Testis (tissue), 3 donors: Measurements from ENCODE around the gene IRF2BP1. TPM values are rescaled to one million over a fixed set of nuclear protein-coding genes. Genes with fewer than 3 reads are reported as not detected.

ENCODE experiments used
- DNase-seq: peaks from one replicate; pipeline ENCODE4 v3.0.0-alpha.2; 2019
- H3K27ac ChIP-seq, 2 donors: fragments of 200-600 bp; sonication (generic); one replicate each; pipeline ENCODE4 v1.5.1; 2019
- H3K27me3 ChIP-seq: fragments of 200-600 bp; sonication (generic); one replicate; pipeline ENCODE4 v1.5.1; 2019
- H3K36me3 ChIP-seq: fragments of 200-600 bp; sonication (generic); one replicate; pipeline ENCODE4 v1.5.1; 2017; ENCODE audit warnings: low read depth; ENCODE audit errors: missing control alignments
- H3K4me1 ChIP-seq: fragments of 200-600 bp; sonication (generic); one replicate; pipeline ENCODE4 v1.5.1; 2019
- H3K4me3 ChIP-seq, 2 donors: fragments of 200-600 bp; sonication (generic); one replicate each; pipeline ENCODE4 v1.5.1; 2017 to 2019
- H3K9me3 ChIP-seq: fragments of 200-600 bp; sonication (generic); one replicate; pipeline ENCODE4 v1.5.1; 2017
- POLR2A ChIP-seq: fragments of 450-650 bp; IDR thresholded peaks from one replicate; pipeline ENCODE4 v1.6.1; 2017; ENCODE audit warnings: antibody characterized with exemption, mild to moderate bottlenecking, moderate library complexity
- WGBS, 2 donors: methylation state at CpG; one replicate each; pipeline ENCODE4 v1.1.5; 2018; 5-methylcytosine and 5-hydroxymethylcytosine counted together
- intact Hi-C: fragments of 100-400 bp; cut with DNase I; formaldehyde crosslinking; loops from one replicate; pipeline ENCODE4 v1.15.1; 2023; ENCODE audit warnings: low total_unique reads
- polyA plus RNA-seq: library from polyadenylated mRNA; stranded (reverse); fragments of 350-450 nt; fragmentation: Illumina TruSeq; extraction: RNeasy Lipid Tissue Mini Kit (QIAGEN cat#74804); gene quantifications from one replicate; pipeline ENCODE4 v1.2.3, GENCODE V29; 2014; ENCODE audit warnings: low read depth, low replicate concordance; ENCODE audit not compliant: insufficient read depth
- total RNA-seq, 2 donors: library from RNA; depleted of rRNA; stranded (reverse); fragments of >200 nt; gene quantifications; one replicate each; pipeline ENCODE4 v1.2.3, GENCODE V29; 2016
- TF ChIP-seq, protein P1 (sequence below), 3 experiments: fragments of 450-650 bp in 2 of 3; fragments of 200-600 bp in 1 of 3; sonication (generic) in 1 of 3; IDR thresholded peaks; one replicate each; pipeline ENCODE4 v1.5.1; 2016 to 2019; ENCODE audit warnings: antibody characterized with exemption in 3 of 3, mild to moderate bottlenecking in 2 of 3, moderate library complexity in 1 of 3

Gene IRF2BP1
- total and polyA plus RNA-seq, 3 donors from 2014 or later, result 13.8 to 48.3 (median 36.0) TPM

DNA sequence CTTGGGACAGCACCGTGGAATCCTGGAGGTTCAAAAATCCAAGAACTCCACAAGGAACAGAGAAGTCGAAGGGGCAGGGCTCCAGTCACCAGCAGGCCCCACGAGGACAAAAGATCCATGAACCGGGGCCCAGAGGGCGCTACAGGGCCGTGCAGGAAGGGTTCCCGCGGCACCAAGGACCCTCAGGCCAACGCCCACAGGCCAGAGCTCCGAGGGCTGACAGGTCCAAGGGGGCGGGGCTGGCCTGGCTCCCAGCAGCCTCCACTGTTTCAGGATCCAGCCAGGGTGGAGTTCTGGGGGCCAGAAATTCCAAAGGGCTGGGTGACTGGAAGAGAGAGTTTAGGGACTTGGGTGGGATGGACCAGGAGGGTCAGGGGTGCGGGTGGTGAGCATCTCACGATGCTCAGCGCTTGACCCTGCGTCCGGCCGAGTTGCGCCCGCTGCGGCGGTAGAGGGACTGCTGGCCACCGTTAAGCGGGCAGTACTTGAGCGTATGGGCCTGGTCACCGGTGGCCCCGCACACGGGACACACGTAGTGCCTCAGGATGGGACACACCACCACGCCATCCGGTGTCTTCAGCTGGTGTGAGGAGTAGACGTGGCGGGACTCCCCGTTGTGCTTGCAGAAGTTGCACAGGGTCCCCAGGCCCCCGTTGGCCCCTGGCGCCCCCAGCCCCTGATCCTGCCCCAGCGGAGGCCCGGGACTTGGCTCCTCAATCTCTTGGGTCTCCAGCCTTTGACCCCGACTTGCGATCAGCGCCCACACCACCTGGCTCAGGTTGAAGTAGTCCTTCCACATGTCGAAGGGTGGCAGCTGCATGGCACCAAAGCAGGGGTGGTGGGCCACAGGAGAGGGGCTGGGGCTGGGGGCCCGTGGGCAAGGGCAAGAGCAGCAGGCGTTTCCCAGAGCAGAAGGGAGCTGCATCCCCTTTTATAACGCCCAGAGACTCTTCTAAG is 28.2 kb upstream of the IRF2BP1 start, which contains the start of gene NANOS2:
NANOS2 (minus strand) TSS at position 905 of the 957 bp plus-strand sequence; CDS start at position 820, 85 bp downstream.
- H3K27ac ChIP-seq, result no peak within 1 kb of the TSS
- intact Hi-C loops, result no loop called here
- peak within 1 kb of the TSS in 1 of 2 donors; percentile 14 for H3K4me3 ChIP-seq
- WGBS, 2 donors, result 42 to 58% methylated on average over 5 to 41 of the region's 44 CpGs
- no peak for DNase-seq
- H3K4me1 ChIP-seq, result no peaks in the 10 kb centered on the region
- H3K9me3 ChIP-seq, result no peaks in the 10 kb centered on the region
- no peaks in the 10 kb centered on the region for H3K36me3 ChIP-seq
- H3K27me3 ChIP-seq, result no peaks in the 10 kb centered on the region
- TF ChIP-seq, protein P1, sequence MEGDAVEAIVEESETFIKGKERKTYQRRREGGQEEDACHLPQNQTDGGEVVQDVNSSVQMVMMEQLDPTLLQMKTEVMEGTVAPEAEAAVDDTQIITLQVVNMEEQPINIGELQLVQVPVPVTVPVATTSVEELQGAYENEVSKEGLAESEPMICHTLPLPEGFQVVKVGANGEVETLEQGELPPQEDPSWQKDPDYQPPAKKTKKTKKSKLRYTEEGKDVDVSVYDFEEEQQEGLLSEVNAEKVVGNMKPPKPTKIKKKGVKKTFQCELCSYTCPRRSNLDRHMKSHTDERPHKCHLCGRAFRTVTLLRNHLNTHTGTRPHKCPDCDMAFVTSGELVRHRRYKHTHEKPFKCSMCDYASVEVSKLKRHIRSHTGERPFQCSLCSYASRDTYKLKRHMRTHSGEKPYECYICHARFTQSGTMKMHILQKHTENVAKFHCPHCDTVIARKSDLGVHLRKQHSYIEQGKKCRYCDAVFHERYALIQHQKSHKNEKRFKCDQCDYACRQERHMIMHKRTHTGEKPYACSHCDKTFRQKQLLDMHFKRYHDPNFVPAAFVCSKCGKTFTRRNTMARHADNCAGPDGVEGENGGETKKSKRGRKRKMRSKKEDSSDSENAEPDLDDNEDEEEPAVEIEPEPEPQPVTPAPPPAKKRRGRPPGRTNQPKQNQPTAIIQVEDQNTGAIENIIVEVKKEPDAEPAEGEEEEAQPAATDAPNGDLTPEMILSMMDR (IDR thresholded peaks at IDR 0.05), result no peak
- no peak for TF ChIP-seq POLR2A

DNA sequence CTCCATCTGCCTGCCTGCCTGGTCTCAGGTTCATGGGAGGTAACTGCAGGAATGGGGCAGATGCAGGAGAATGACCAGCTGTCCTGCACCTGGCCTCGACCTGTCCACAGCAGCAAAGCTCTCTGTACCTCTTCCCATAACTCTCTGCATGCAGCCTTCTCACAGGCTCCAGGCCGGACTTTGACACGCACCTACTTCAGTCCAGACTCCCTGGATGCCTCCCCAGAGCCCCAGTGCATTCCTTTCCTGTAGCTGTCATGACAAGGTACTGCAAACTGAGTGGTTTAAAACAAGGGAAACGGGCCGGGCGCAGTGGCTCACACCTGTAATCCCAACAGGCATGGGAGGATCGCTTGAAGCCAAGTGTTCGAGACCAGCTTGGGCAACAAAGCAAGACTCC is 25.4 kb upstream of the IRF2BP1 start:
- H3K9me3 ChIP-seq, result no peaks in the 10 kb centered on the region
- intact Hi-C loops, result no loop called here
- DNase-seq, result no peak
- H3K4me1 ChIP-seq, result no peaks in the 10 kb centered on the region
- H3K4me3 ChIP-seq, result no peak overlapping the region
- 76 to 77% methylated on average over 8 of the region's 8 CpGs for WGBS, 2 donors
- H3K27ac ChIP-seq, result no peak overlapping the region
- no peaks in the 10 kb centered on the region for H3K36me3 ChIP-seq
- H3K27me3 ChIP-seq, result no peaks in the 10 kb centered on the region
- TF ChIP-seq, protein P1 (IDR thresholded peaks at IDR 0.05), result no peak
- no peak for TF ChIP-seq POLR2A

DNA sequence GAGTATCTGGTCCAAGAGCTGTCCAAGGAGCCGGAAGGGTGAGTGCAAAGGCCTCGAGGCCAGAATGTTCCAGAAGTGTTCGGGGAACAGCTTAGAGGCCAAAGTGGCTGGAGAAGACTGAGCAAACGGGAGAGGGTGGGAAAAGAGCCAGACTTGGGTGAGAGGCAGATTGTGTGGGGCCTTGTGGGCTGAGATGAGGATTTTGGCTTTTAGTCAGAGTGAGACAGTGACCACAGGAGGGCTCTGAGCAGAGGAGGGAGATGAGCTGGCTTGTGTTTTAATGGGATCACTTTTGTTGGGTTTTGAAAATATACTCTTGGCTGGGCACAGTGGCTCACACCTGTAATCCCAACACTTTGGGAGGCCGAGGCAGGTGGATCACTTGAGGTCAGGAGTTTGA is 23.0 kb upstream of the IRF2BP1 start:
- no peak overlapping the region for H3K27ac ChIP-seq
- H3K27me3 ChIP-seq, result no peaks in the 10 kb centered on the region
- no peaks in the 10 kb centered on the region for H3K9me3 ChIP-seq
- TF ChIP-seq, protein P1 (IDR thresholded peaks at IDR 0.05), result no peak
- TF ChIP-seq POLR2A, result no peak
- no peak for DNase-seq
- WGBS, 2 donors, result 68 to 73% methylated on average over 5 of the region's 5 CpGs
- H3K4me3 ChIP-seq, result no peak overlapping the region
- intact Hi-C loops, result no loop called here
- H3K36me3 ChIP-seq, result no peaks in the 10 kb centered on the region
- no peaks in the 10 kb centered on the region for H3K4me1 ChIP-seq

DNA sequence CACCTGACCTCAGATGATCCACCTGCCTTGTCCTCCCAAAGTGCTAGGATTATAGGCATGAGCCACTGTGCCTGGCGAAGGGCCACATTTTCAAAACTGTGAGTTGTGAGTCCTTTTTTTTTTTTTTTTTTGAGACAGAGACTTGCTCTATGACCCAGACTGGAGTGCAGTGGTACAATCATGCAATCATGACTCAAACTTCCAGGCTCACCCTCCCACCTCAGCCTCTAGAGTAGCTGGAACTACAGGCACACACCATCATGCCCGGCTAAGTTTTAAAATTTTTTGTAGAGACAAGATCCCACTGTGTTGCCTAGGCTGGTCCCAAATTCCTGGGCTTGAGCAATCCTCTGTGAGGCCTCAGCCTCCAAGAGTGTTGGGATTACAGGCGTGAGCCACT is 20.3 kb upstream of the IRF2BP1 start:
- WGBS, 2 donors, result 89 to 97% methylated on average over 3 of the region's 3 CpGs
- TF ChIP-seq, protein P1 (IDR thresholded peaks at IDR 0.05), result no peak
- no peak for TF ChIP-seq POLR2A
- Histone ChIP-seq H3K27ac (no peak overlapping the region), H3K9me3 (no peaks in the 10 kb centered on the region), H3K4me3 (no peak overlapping the region), H3K27me3 (no peaks in the 10 kb centered on the region), H3K4me1 (peaks cover 5% of the 10 kb centered on the region), H3K36me3 (no peaks in the 10 kb centered on the region)
- no peak for DNase-seq
- intact Hi-C loops, result no loop called here
